Measurements from ENCODE around the gene CIDEC.

DNA sequence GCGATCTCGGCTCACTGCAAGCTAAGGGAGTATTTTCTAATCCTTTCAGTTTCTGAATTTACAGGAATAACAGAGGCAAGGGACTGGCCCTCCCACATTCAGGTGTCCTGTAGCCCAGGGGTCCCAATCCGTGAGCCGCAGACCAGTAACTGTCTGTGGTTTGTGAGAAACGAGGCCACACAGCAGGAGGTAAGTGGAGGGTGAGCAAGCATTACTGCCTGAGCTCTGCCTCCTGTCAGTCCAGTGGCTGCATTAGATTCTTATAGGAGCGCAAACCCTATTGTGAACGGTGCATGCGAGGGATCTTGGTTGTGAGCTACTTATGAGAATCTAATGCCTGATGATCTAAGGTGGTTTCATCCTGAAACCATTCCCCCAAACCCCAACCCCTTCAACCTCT lies 31.8 kb upstream of the CIDEC start:
- TF ChIP-seq, protein P1, sequence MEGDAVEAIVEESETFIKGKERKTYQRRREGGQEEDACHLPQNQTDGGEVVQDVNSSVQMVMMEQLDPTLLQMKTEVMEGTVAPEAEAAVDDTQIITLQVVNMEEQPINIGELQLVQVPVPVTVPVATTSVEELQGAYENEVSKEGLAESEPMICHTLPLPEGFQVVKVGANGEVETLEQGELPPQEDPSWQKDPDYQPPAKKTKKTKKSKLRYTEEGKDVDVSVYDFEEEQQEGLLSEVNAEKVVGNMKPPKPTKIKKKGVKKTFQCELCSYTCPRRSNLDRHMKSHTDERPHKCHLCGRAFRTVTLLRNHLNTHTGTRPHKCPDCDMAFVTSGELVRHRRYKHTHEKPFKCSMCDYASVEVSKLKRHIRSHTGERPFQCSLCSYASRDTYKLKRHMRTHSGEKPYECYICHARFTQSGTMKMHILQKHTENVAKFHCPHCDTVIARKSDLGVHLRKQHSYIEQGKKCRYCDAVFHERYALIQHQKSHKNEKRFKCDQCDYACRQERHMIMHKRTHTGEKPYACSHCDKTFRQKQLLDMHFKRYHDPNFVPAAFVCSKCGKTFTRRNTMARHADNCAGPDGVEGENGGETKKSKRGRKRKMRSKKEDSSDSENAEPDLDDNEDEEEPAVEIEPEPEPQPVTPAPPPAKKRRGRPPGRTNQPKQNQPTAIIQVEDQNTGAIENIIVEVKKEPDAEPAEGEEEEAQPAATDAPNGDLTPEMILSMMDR (IDR thresholded peaks at IDR 0.05) = no peak
- no peak for TF ChIP-seq POLR2A (IDR thresholded peaks at IDR 0.05)
